Lung (tissue), 12 donors: Measurements from ENCODE around the gene NPC1. TPM values are rescaled to one million over a fixed set of nuclear protein-coding genes. Genes with fewer than 3 reads are reported as not detected.

Experiments
- ATAC-seq: fragments of 200-7000 bp; cut with Tn5 transposase; one replicate; pipeline ENCODE4 v1.9.1; 2020; ENCODE audit warnings: moderate number of reproducible peaks; ENCODE audit not compliant: insufficient read depth, low FRiP score
- DNase-seq, 3 donors: peaks; one replicate each; pipeline ENCODE4 v3.0.0-alpha.2; 2013 to 2017
- H3K27ac ChIP-seq, 2 donors: one replicate each; pipeline ENCODE4 v1.5.1; 2013; ENCODE audit warnings: mild to moderate bottlenecking in 2 of 2, moderate library complexity in 2 of 2, control low read depth in 1 of 2, inconsistent platforms in 1 of 2, low read depth in 1 of 2, low read length in 1 of 2
- H3K27me3 ChIP-seq, 3 donors: one replicate each; pipeline ENCODE4 v1.5.1; 2013; ENCODE audit warnings: low read length in 2 of 3; ENCODE audit not compliant: control insufficient read depth in 3 of 3, insufficient read depth in 3 of 3
- H3K36me3 ChIP-seq, 4 donors: one replicate each; pipeline ENCODE4 v1.5.1; 2013; ENCODE audit warnings: low read length in 4 of 4, mild to moderate bottlenecking in 1 of 4, moderate library complexity in 1 of 4; ENCODE audit not compliant: control insufficient read depth in 4 of 4, insufficient read depth in 4 of 4
- H3K4me1 ChIP-seq, 5 donors: one replicate each; pipeline ENCODE4 v1.5.1; 2013; ENCODE audit warnings: low read length in 5 of 5, mild to moderate bottlenecking in 2 of 5, moderate library complexity in 1 of 5; ENCODE audit not compliant: control insufficient read depth in 5 of 5, insufficient read depth in 5 of 5
- H3K4me3 ChIP-seq: one replicate; pipeline ENCODE4 v1.5.1; 2013; ENCODE audit warnings: mild to moderate bottlenecking, control low read depth, moderate library complexity
- H3K9ac ChIP-seq, 2 donors: one replicate each; pipeline ENCODE4 v1.5.1; 2013; ENCODE audit warnings: low read length in 2 of 2, control low read depth in 1 of 2; ENCODE audit not compliant: insufficient read depth in 1 of 2
- H3K9me3 ChIP-seq, 4 donors: one replicate each; pipeline ENCODE4 v1.5.1; 2013; ENCODE audit warnings: low read length in 3 of 4, mild to moderate bottlenecking in 1 of 4, moderate library complexity in 1 of 4; ENCODE audit not compliant: control insufficient read depth in 4 of 4, insufficient read depth in 3 of 4
- WGBS, 2 donors: extraction: QIAGEN DNeasy Blood & Tissue Kit; methylation state at CpG; one replicate each; pipeline ENCODE4 v1.1.7; 2013; 5-methylcytosine and 5-hydroxymethylcytosine counted together
- polyA plus RNA-seq, 2 donors: library from polyadenylated mRNA; stranded (reverse); fragments of 200-250 nt; gene quantifications; one replicate each; pipeline ENCODE4 v1.2.1, GENCODE V29; 2013
- total RNA-seq, 2 donors: library from RNA; depleted of rRNA in 1 of 2; stranded (reverse); fragments of >200 nt in 1 of 2; gene quantifications; one replicate each; pipeline ENCODE4 v1.2.1, GENCODE V29; 2014 to 2021
- TF ChIP-seq, protein P1 (sequence below): IDR thresholded peaks from 2 replicates; pipeline ENCODE4 v1.5.1; 2012; ENCODE audit warnings: mild to moderate bottlenecking; ENCODE audit errors: control extremely low read depth, extremely low read depth
- donor health status: control.
- donor health status: control.
- donor health status: Bipolar disorder and iron deficiency.
- donor health status: healthy.
- donor health status: DM: yes; HTN: yes; CAD: no.

NPC1 gene
- total and polyA plus RNA-seq, 4 donors: 47.7 to 143 (median 73.0) TPM

DNA sequence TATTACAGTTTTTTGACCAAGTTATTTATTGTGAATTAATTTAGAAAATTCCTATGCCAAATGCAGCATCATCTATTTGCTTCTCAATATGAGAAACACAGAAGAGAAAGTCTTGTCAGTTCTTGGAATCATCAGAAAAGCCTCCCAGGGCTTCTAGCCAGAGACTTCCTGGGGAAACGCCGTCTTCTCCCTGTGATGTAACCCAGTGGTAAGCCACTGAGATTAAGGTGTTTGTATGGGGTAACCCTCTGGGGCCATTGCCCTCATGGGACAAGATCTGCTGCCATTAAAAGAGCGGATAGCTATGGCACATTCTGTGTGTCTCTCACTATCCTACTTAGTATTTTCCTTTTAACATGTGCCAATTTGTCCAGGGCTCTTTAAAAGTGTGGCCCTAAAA is 48.4 kb upstream of the NPC1 start:
- peaks cover 0 to 3% (median 0%) of the 10 kb centered on the region in 3 donors for H3K27me3 ChIP-seq
- TF ChIP-seq, protein P1, sequence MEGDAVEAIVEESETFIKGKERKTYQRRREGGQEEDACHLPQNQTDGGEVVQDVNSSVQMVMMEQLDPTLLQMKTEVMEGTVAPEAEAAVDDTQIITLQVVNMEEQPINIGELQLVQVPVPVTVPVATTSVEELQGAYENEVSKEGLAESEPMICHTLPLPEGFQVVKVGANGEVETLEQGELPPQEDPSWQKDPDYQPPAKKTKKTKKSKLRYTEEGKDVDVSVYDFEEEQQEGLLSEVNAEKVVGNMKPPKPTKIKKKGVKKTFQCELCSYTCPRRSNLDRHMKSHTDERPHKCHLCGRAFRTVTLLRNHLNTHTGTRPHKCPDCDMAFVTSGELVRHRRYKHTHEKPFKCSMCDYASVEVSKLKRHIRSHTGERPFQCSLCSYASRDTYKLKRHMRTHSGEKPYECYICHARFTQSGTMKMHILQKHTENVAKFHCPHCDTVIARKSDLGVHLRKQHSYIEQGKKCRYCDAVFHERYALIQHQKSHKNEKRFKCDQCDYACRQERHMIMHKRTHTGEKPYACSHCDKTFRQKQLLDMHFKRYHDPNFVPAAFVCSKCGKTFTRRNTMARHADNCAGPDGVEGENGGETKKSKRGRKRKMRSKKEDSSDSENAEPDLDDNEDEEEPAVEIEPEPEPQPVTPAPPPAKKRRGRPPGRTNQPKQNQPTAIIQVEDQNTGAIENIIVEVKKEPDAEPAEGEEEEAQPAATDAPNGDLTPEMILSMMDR: no peak
- 33 to 54% methylated on average over 3 of the region's 3 CpGs for WGBS, 2 donors
- peaks cover 0 to 2% (median 0%) of the 10 kb centered on the region in 4 donors for H3K9me3 ChIP-seq
- ATAC-seq: no peak
- H3K36me3 ChIP-seq: peaks cover 0 to 1% (median 0%) of the 10 kb centered on the region in 4 donors
- no peak overlapping the region for H3K9ac ChIP-seq
- no peak overlapping the region for H3K4me3 ChIP-seq
- H3K4me1 ChIP-seq: peaks cover 0 to 4% (median 0%) of the 10 kb centered on the region in 5 donors
- H3K27ac ChIP-seq: no peak overlapping the region
- no peak for DNase-seq

DNA sequence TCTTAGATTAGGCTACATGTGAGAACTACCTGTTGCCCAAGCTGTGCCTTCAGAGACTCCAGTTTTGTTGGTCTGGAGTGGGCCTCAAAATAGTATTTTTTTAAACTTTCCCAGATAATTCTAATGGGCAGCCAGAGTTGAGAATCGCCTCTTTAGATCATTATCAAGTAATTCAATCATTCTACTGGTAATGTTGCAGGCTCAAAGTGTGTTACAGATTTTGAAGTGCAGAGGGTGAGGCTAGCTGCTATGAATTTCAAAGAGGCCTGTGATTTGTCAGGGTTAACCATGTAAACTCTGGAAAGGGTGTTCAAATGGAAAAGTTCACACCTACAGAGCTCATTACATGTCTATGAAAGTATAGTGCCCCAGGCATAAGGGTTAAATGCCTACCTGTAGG is 46.3 kb upstream of the NPC1 start:
- Histone ChIP-seq H3K27ac (no peak overlapping the region), H3K4me1 (peaks cover 0 to 4% (median 0%) of the 10 kb centered on the region in 5 donors), H3K4me3 (no peak overlapping the region), H3K9ac (no peak overlapping the region), H3K9me3 (peaks cover 0 to 2% (median 0%) of the 10 kb centered on the region in 4 donors), H3K27me3 (no peaks in the 10 kb centered on the region), H3K36me3 (peaks cover 0 to 1% (median 0%) of the 10 kb centered on the region in 4 donors)
- no peak for DNase-seq
- TF ChIP-seq, protein P1: no peak
- no peak for ATAC-seq
- WGBS, 2 donors: 72 to 84% methylated on average over 1 of the region's 1 CpG

DNA sequence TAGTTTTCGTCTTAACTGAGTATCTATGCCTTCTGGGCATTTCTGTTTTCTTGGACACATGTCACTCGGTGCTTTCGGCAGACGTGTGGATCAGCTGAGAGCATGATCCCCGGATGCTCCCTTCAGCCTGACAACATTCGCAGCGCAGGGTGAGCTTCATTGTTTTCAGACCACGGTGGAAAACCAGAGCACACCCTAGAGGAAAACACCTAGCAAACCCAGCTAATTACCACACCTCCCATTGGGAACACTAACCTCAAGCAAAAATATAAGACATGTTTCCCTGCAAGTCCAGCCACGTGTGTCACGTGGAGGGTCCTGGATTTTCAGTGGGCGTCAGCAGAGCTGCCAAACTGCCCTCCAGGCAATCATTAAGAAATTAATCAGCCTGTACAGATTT is 45.4 kb upstream of the NPC1 start:
- H3K9ac ChIP-seq: no peak overlapping the region
- 59 to 63% methylated on average over 11 of the region's 11 CpGs for WGBS, 2 donors
- TF ChIP-seq, protein P1: no peak

DNA sequence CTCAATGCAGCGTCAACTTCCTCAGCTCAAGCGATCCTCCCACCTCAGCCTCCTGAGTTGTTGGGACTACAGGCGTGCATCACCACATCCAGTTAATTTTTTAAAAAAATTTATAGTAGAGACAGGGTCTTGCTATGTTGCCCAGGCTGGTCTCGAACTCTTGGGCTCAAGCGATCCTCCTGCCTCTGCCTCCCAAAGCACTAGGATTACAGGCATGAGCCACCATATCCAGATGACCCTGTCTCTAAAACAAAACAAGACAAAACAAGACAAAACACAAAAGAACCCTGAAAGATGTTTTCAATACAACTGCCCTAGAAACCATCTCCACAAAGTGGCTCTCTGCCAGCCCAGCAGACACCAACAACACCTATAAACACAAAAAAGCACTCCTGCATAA is 45.0 kb upstream of the NPC1 start:
- H3K4me3 ChIP-seq: no peak overlapping the region
- ATAC-seq (no peak), DNase-seq (no peak)
- TF ChIP-seq, protein P1: no peak
- H3K9ac ChIP-seq: no peak overlapping the region
- no peaks in the 10 kb centered on the region for H3K27me3 ChIP-seq
- 95% methylated on average over 5 of the region's 5 CpGs for WGBS, 2 donors
- peaks cover 0 to 2% (median 0%) of the 10 kb centered on the region in 4 donors for H3K9me3 ChIP-seq
- H3K27ac ChIP-seq: no peak overlapping the region
- H3K36me3 ChIP-seq: peaks cover 0 to 1% (median 0%) of the 10 kb centered on the region in 4 donors
- peaks cover 0 to 4% (median 0%) of the 10 kb centered on the region in 5 donors for H3K4me1 ChIP-seq

More for the DNA sequence above, 45.4 kb upstream of the NPC1 start:
- no peaks in the 10 kb centered on the region for H3K27me3 ChIP-seq
- H3K4me3 ChIP-seq: no peak overlapping the region
- peaks cover 0 to 4% (median 0%) of the 10 kb centered on the region in 5 donors for H3K4me1 ChIP-seq
- ATAC-seq (no peak), DNase-seq (no peak)
- peaks cover 0 to 2% (median 0%) of the 10 kb centered on the region in 4 donors for H3K9me3 ChIP-seq
- no peak overlapping the region for H3K27ac ChIP-seq
- peaks cover 0 to 1% (median 0%) of the 10 kb centered on the region in 4 donors for H3K36me3 ChIP-seq
